ENCODE results near the gene PTGDR.

PTGDR gene

GRCh38 chr14:52248057-52248456 is 19.4 kb upstream of the PTGDR start:
- H3K4me3 ChIP-seq (ENCODE audit: insufficient read length, low read depth) = no peak overlapping the region
- H3K27me3 ChIP-seq (ENCODE audit: insufficient read depth, insufficient read length) = no peaks in the 10 kb centered on the region
- H3K4me1 ChIP-seq (ENCODE audit: insufficient read depth, insufficient read length) = no peaks in the 10 kb centered on the region
- H3K9me3 ChIP-seq (ENCODE audit: insufficient read depth, low read length) = no peaks in the 10 kb centered on the region
- DNase-seq (ENCODE audit: low read depth, low spot score) = no peak
- H3K9ac ChIP-seq (ENCODE audit: insufficient read length, low read depth) = no peak overlapping the region
- TF ChIP-seq SUZ12 (IDR thresholded peaks at IDR 0.05; ENCODE audit: extremely low read depth, insufficient read depth, insufficient read length) = no peak
- no peak for TF ChIP-seq YY1 (IDR thresholded peaks at IDR 0.05; ENCODE audit: insufficient read depth, insufficient read length)
- no peak for TF ChIP-seq ZNF274 (IDR thresholded peaks at IDR 0.05; ENCODE audit: low read depth, low read length)
- no peaks in the 10 kb centered on the region for H3K36me3 ChIP-seq (ENCODE audit: insufficient read depth, insufficient read length, low read length)

- peak; percentile 40 for DNase-seq (ENCODE audit: low read depth, low spot score)
- Histone ChIP-seq H3K9ac (ENCODE audit: insufficient read length, low read depth) (no peak overlapping the region), H3K4me3 (ENCODE audit: insufficient read length, low read depth) (no peak overlapping the region), H3K4me1 (ENCODE audit: insufficient read depth, insufficient read length) (no peaks in the 10 kb centered on the region), H3K27me3 (ENCODE audit: insufficient read depth, insufficient read length) (no peaks in the 10 kb centered on the region), H3K9me3 (ENCODE audit: insufficient read depth, low read length) (no peaks in the 10 kb centered on the region), H3K36me3 (ENCODE audit: insufficient read depth, insufficient read length, low read length) (no peaks in the 10 kb centered on the region)
- no peak for TF ChIP-seq ZNF274 (IDR thresholded peaks at IDR 0.05; ENCODE audit: low read depth, low read length)
- TF ChIP-seq SUZ12 (IDR thresholded peaks at IDR 0.05; ENCODE audit: extremely low read depth, insufficient read depth, insufficient read length) = no peak
- no peak for TF ChIP-seq YY1 (IDR thresholded peaks at IDR 0.05; ENCODE audit: insufficient read depth, insufficient read length)
Observed at GRCh38 chr14:52251724-52252123, 15.8 kb upstream of the PTGDR start.

- Histone ChIP-seq H3K36me3 (ENCODE audit: insufficient read depth, insufficient read length, low read length) (no peaks in the 10 kb centered on the region), H3K4me3 (ENCODE audit: insufficient read length, low read depth) (no peak overlapping the region), H3K4me1 (ENCODE audit: insufficient read depth, insufficient read length) (no peaks in the 10 kb centered on the region), H3K9me3 (ENCODE audit: insufficient read depth, low read length) (no peaks in the 10 kb centered on the region), H3K9ac (ENCODE audit: insufficient read length, low read depth) (no peak overlapping the region), H3K27me3 (ENCODE audit: insufficient read depth, insufficient read length) (no peaks in the 10 kb centered on the region)
- TF ChIP-seq YY1 (IDR thresholded peaks at IDR 0.05; ENCODE audit: insufficient read depth, insufficient read length) (no peak), SUZ12 (IDR thresholded peaks at IDR 0.05; ENCODE audit: extremely low read depth, insufficient read depth, insufficient read length) (no peak), ZNF274 (IDR thresholded peaks at IDR 0.05; ENCODE audit: low read depth, low read length) (no peak)
- DNase-seq (ENCODE audit: low read depth, low spot score) = peak; percentile 60
Observed at GRCh38 chr14:52253503-52253902, 14.0 kb upstream of the PTGDR start.

GRCh38 chr14:52254086-52254485 is 13.4 kb upstream of the PTGDR start:
- no peaks in the 10 kb centered on the region for H3K4me1 ChIP-seq (ENCODE audit: insufficient read depth, insufficient read length)
- no peaks in the 10 kb centered on the region for H3K36me3 ChIP-seq (ENCODE audit: insufficient read depth, insufficient read length, low read length)
- TF ChIP-seq YY1 (IDR thresholded peaks at IDR 0.05; ENCODE audit: insufficient read depth, insufficient read length) = no peak
- no peak for TF ChIP-seq SUZ12 (IDR thresholded peaks at IDR 0.05; ENCODE audit: extremely low read depth, insufficient read depth, insufficient read length)
- TF ChIP-seq ZNF274 (IDR thresholded peaks at IDR 0.05; ENCODE audit: low read depth, low read length) = no peak
- H3K27me3 ChIP-seq (ENCODE audit: insufficient read depth, insufficient read length) = no peaks in the 10 kb centered on the region
- no peak overlapping the region for H3K9ac ChIP-seq (ENCODE audit: insufficient read length, low read depth)
- no peak for DNase-seq (ENCODE audit: low read depth, low spot score)
- no peaks in the 10 kb centered on the region for H3K9me3 ChIP-seq (ENCODE audit: insufficient read depth, low read length)
- no peak overlapping the region for H3K4me3 ChIP-seq (ENCODE audit: insufficient read length, low read depth)

GRCh38 chr14:52258783-52259182 is 8.7 kb upstream of the PTGDR start:
- H3K9me3 ChIP-seq (ENCODE audit: insufficient read depth, low read length) = no peaks in the 10 kb centered on the region
- H3K36me3 ChIP-seq (ENCODE audit: insufficient read depth, insufficient read length, low read length) = no peaks in the 10 kb centered on the region
- TF ChIP-seq YY1 (IDR thresholded peaks at IDR 0.05; ENCODE audit: insufficient read depth, insufficient read length) (no peak), ZNF274 (IDR thresholded peaks at IDR 0.05; ENCODE audit: low read depth, low read length) (no peak), SUZ12 (IDR thresholded peaks at IDR 0.05; ENCODE audit: extremely low read depth, insufficient read depth, insufficient read length) (no peak)
- H3K9ac ChIP-seq (ENCODE audit: insufficient read length, low read depth) = no peak overlapping the region
- DNase-seq (ENCODE audit: low read depth, low spot score) = no peak
- H3K4me1 ChIP-seq (ENCODE audit: insufficient read depth, insufficient read length) = no peaks in the 10 kb centered on the region
- H3K27me3 ChIP-seq (ENCODE audit: insufficient read depth, insufficient read length) = no peaks in the 10 kb centered on the region
- no peak overlapping the region for H3K4me3 ChIP-seq (ENCODE audit: insufficient read length, low read depth)

GRCh38 chr14:52259434-52259833 is 8.1 kb upstream of the PTGDR start:
- no peaks in the 10 kb centered on the region for H3K36me3 ChIP-seq (ENCODE audit: insufficient read depth, insufficient read length, low read length)
- no peak overlapping the region for H3K9ac ChIP-seq (ENCODE audit: insufficient read length, low read depth)
- H3K4me3 ChIP-seq (ENCODE audit: insufficient read length, low read depth) = no peak overlapping the region
- H3K4me1 ChIP-seq (ENCODE audit: insufficient read depth, insufficient read length) = no peaks in the 10 kb centered on the region
- TF ChIP-seq ZNF274 (IDR thresholded peaks at IDR 0.05; ENCODE audit: low read depth, low read length) (no peak), YY1 (IDR thresholded peaks at IDR 0.05; ENCODE audit: insufficient read depth, insufficient read length) (no peak), SUZ12 (IDR thresholded peaks at IDR 0.05; ENCODE audit: extremely low read depth, insufficient read depth, insufficient read length) (no peak)
- DNase-seq (ENCODE audit: low read depth, low spot score) = no peak
- H3K27me3 ChIP-seq (ENCODE audit: insufficient read depth, insufficient read length) = no peaks in the 10 kb centered on the region
- H3K9me3 ChIP-seq (ENCODE audit: insufficient read depth, low read length) = no peaks in the 10 kb centered on the region

GRCh38 chr14:52262600-52262999 is 4.9 kb upstream of the PTGDR start:
- TF ChIP-seq YY1 (IDR thresholded peaks at IDR 0.05; ENCODE audit: insufficient read depth, insufficient read length) = no peak
- no peak for TF ChIP-seq SUZ12 (IDR thresholded peaks at IDR 0.05; ENCODE audit: extremely low read depth, insufficient read depth, insufficient read length)
- TF ChIP-seq ZNF274 (IDR thresholded peaks at IDR 0.05; ENCODE audit: low read depth, low read length) = no peak
- H3K9me3 ChIP-seq (ENCODE audit: insufficient read depth, low read length) = no peaks in the 10 kb centered on the region
- H3K36me3 ChIP-seq (ENCODE audit: insufficient read depth, insufficient read length, low read length) = no peaks in the 10 kb centered on the region
- H3K27me3 ChIP-seq (ENCODE audit: insufficient read depth, insufficient read length) = peaks cover 21% of the 10 kb centered on the region
- H3K9ac ChIP-seq (ENCODE audit: insufficient read length, low read depth) = no peak overlapping the region
- no peaks in the 10 kb centered on the region for H3K4me1 ChIP-seq (ENCODE audit: insufficient read depth, insufficient read length)
- no peak for DNase-seq (ENCODE audit: low read depth, low spot score)
- no peak overlapping the region for H3K4me3 ChIP-seq (ENCODE audit: insufficient read length, low read depth)
